ENCODE data around the gene TMEM145.

- TF ChIP-seq CTCF (IDR thresholded peaks at IDR 0.05; ENCODE audit: low read depth, low read length) (no peak), EZH2phosphoT487 (IDR thresholded peaks at IDR 0.05; ENCODE audit: low read depth) (no peak)
These were observed 13.9 kb downstream of the TMEM145 start for GRCh38 chr19:42326969-42327368.

Data from OCI-LY3 (cell line).